PC-9 (cell line): ENCODE measurements around the gene HSD17B11. TPM values are rescaled to one million over a fixed set of nuclear protein-coding genes. Genes with fewer than 3 reads are reported as not detected.
"Not testable (repeated sequence)": the region's sequence is repeated elsewhere in the genome, so short reads cannot be mapped to it uniquely, and the experiment has no call there.

ENCODE experiments used
- BruUV-seq: library from RNA; stranded (reverse); fragments of 400-500 nt; replicated peaks from 2 replicates; lab custom pipeline; 2021; lab: Mats Ljungman, UMichigan
- CTCF ChIA-PET: fragments of 300-600 bp; sonication (Branson Sonifier 250); formaldehyde crosslinking; loops from one replicate; lab custom pipeline; 2022; ENCODE audit warnings: antibody characterized with exemption; lab: Charles Lee
- POLR2A ChIA-PET: fragments of 300-600 bp; sonication (Branson Sonifier 250); formaldehyde crosslinking; loops from one replicate; lab custom pipeline; 2022; ENCODE audit warnings: antibody characterized with exemption; ENCODE audit not compliant: unreplicated experiment; lab: Charles Lee
- DNase-seq, 2 experiments: peaks; one replicate each; pipeline versions ENCODE4 v3.0.0 to v3.0.0-alpha.2; 2015 to 2022; ENCODE audit warnings: mixed read lengths in 1 of 2
- H2AFZ ChIP-seq: fragments of 200-600 bp; sonication (generic); 2 replicates; pipeline ENCODE4 v1.8.1; 2017; ENCODE audit warnings: antibody characterized with exemption
- H3F3A ChIP-seq: fragments of 200-600 bp; sonication (generic); 2 replicates; pipeline ENCODE4 v1.8.1; 2017; ENCODE audit warnings: antibody characterized with exemption, mild to moderate bottlenecking, low read depth; ENCODE audit not compliant: insufficient read depth
- H3K27ac ChIP-seq: fragments of 200-600 bp; sonication (generic); 2 replicates; pipeline ENCODE4 v1.6.1; 2016; ENCODE audit warnings: mixed run types
- H3K27me3 ChIP-seq: fragments of 200-600 bp; sonication (generic); 2 replicates; pipeline ENCODE4 v1.6.1; 2016; ENCODE audit warnings: low read depth, mixed run types; ENCODE audit not compliant: insufficient read depth
- H3K36me3 ChIP-seq: fragments of 200-600 bp; sonication (generic); 2 replicates; pipeline ENCODE4 v1.6.1; 2016; ENCODE audit warnings: low read depth, mixed run types
- H3K4me1 ChIP-seq: fragments of 200-600 bp; sonication (generic); replicated peaks from 2 replicates; pipeline ENCODE4 v1.6.1; 2016; ENCODE audit warnings: mixed run types; ENCODE audit not compliant: insufficient read depth
- H3K4me2 ChIP-seq: fragments of 200-600 bp; sonication (generic); 2 replicates; pipeline ENCODE4 v1.6.1; 2017; ENCODE audit warnings: mixed run types
- H3K4me3 ChIP-seq: fragments of 200-600 bp; sonication (generic); 2 replicates; pipeline ENCODE4 v1.6.1; 2016; ENCODE audit warnings: mixed run types
- H3K79me2 ChIP-seq: fragments of 200-600 bp; sonication (generic); 2 replicates; pipeline ENCODE4 v1.6.1; 2017; ENCODE audit warnings: low read depth, mixed run types
- H3K9me2 ChIP-seq: fragments of 200-600 bp; sonication (generic); 2 replicates; pipeline ENCODE4 v1.8.1; 2017; ENCODE audit warnings: mild to moderate bottlenecking; ENCODE audit not compliant: insufficient read depth
- H3K9me3 ChIP-seq: fragments of 200-600 bp; sonication (generic); 2 replicates; pipeline ENCODE4 v1.8.1; 2016; ENCODE audit warnings: low read depth; ENCODE audit not compliant: insufficient read depth
- H4K20me1 ChIP-seq: fragments of 200-600 bp; sonication (generic); 2 replicates; pipeline ENCODE4 v1.8.1; 2017; ENCODE audit not compliant: insufficient read depth
- CTCF ChIP-seq: fragments of 200-600 bp; sonication (generic); conservative IDR thresholded peaks from 2 replicates; pipeline ENCODE4 v1.6.1; 2017; ENCODE audit warnings: mixed run types, antibody characterized with exemption, mild to moderate bottlenecking, moderate library complexity
- EZH2 ChIP-seq: fragments of 200-600 bp; sonication (generic); IDR thresholded peaks from 2 replicates; pipeline ENCODE4 v1.8.0; 2017; ENCODE audit warnings: antibody characterized with exemption, low read depth
- intact Hi-C: fragments of 100-400 bp; cut with micrococcal nuclease; formaldehyde crosslinking; loops from one replicate; pipeline ENCODE4 v1.10.0; 2022; ENCODE audit not compliant: unreplicated experiment
- total RNA-seq: library from RNA; stranded (reverse); gene quantifications from 2 replicates; pipeline ENCODE4 v1.2.3, GENCODE V29; 2021

HSD17B11 gene
- total RNA-seq, 1 experiment from 2014 or later, result 26.9 TPM

GRCh38 chr4:87425711-87426110 lies 34.7 kb upstream of the HSD17B11 start:
- H3K4me1 ChIP-seq, result peaks cover 13% of the 10 kb centered on the region; the same call in 1 of the 2 replicates
- intact Hi-C loops, result no loop called here
- H4K20me1 ChIP-seq, result no peaks in the 10 kb centered on the region
- DNase-seq, result no peak
- TF ChIP-seq EZH2, result no peak
- no peak for TF ChIP-seq CTCF
- H3K4me2 ChIP-seq, result no peak overlapping the region
- no peak overlapping the region for H3K27ac ChIP-seq
- ChIA-PET POLR2A (no interaction called here), CTCF (no interaction called here)
- H3K9me3 ChIP-seq, result no peaks in the 10 kb centered on the region
- H3K36me3 ChIP-seq, result no peaks in the 10 kb centered on the region
- no peaks in the 10 kb centered on the region for H3K27me3 ChIP-seq
- H3K9me2 ChIP-seq, result no peaks in the 10 kb centered on the region
- no peaks in the 10 kb centered on the region for H3F3A ChIP-seq
- no peak overlapping the region for H2AFZ ChIP-seq
- H3K4me3 ChIP-seq, result no peak overlapping the region
- H3K79me2 ChIP-seq, result peaks cover 37% of the 10 kb centered on the region
- no TSS peak for BruUV-seq

- Histone ChIP-seq H3K79me2 (peaks cover 37% of the 10 kb centered on the region), H3K4me2 (peak overlapping the region; percentile 88), H3K4me3 (peak overlapping the region; percentile 87; the same call in 1 of the 2 replicates), H3K4me1 (peaks cover 13% of the 10 kb centered on the region; the same call in 1 of the 2 replicates)
- H3F3A ChIP-seq, intact Hi-C loops, H3K27ac ChIP-seq, H3K9me2 ChIP-seq, BruUV-seq, H3K9me3 ChIP-seq, H2AFZ ChIP-seq, H3K36me3 ChIP-seq, H3K27me3 ChIP-seq, DNase-seq, H4K20me1 ChIP-seq, CTCF ChIA-PET: not testable (repeated sequence)
- POLR2A ChIA-PET, result interaction anchor here (0.6 kb wide), 1 partner anchor 89 kb away, joined by 8 read pairs; no protein-coding TSS in a partner anchor
Measured at GRCh38 chr4:87424099-87424543, 33.1 kb upstream of the HSD17B11 start.

- no peak overlapping the region for H3K27ac ChIP-seq
- no peaks in the 10 kb centered on the region for H3K9me3 ChIP-seq
- no peaks in the 10 kb centered on the region for H3K27me3 ChIP-seq
- CTCF ChIA-PET, result no interaction called here
- H3F3A ChIP-seq, result no peaks in the 10 kb centered on the region
- TF ChIP-seq EZH2 (no peak), CTCF (no peak)
- intact Hi-C loops, result loop anchor here (2.0 kb wide), 1 partner anchor 33 kb away; the partner anchor contains the start of gene HSD17B11
- H2AFZ ChIP-seq, result peak overlapping the region; percentile 92
- H3K9me2 ChIP-seq, result no peaks in the 10 kb centered on the region
- BruUV-seq, result no TSS peak
- POLR2A ChIA-PET, result interaction anchor here (0.6 kb wide), 1 partner anchor 90 kb away, joined by 8 read pairs; no protein-coding TSS in a partner anchor
- H3K4me2 ChIP-seq, result peak overlapping the region; percentile 88
- no peaks in the 10 kb centered on the region for H4K20me1 ChIP-seq
- H3K4me3 ChIP-seq, result peak overlapping the region; percentile 87
- DNase-seq, result no peak
- H3K4me1 ChIP-seq, result peaks cover 13% of the 10 kb centered on the region; the same call in 1 of the 2 replicates
- no peaks in the 10 kb centered on the region for H3K36me3 ChIP-seq
- peaks cover 37% of the 10 kb centered on the region for H3K79me2 ChIP-seq
Measured at GRCh38 chr4:87423317-87424098, 32.5 kb upstream of the HSD17B11 start.
